ENCODE measurements around the gene PACSIN1.

GRCh38 chr6:34566830-34567546, 101.1 kb downstream of the PACSIN1 start:
- TF ChIP-seq GATA2 (IDR thresholded peaks at IDR 0.05; ENCODE audit: low read depth, low read length): no peak
- no peak for TF ChIP-seq GATA3 (IDR thresholded peaks at IDR 0.05; ENCODE audit: low read depth, low read length)

All from SH-SY5Y (cell line).